Thoracic aorta (tissue), 2 donors: ENCODE measurements around the gene PRSS53. TPM values are rescaled to one million over a fixed set of nuclear protein-coding genes. Genes with fewer than 3 reads are reported as not detected.

Source experiments
- ATAC-seq: fragments of 150-250 bp; one replicate; pipeline ENCODE4 v1.8.0; 2017; ENCODE audit warnings: low read depth; ENCODE audit not compliant: insufficient number of reproducible peaks, low FRiP score
- DNase-seq: peaks from one replicate; pipeline ENCODE4 v3.0.0-alpha.2; 2020; ENCODE audit warnings: low spot score
- H3K27ac ChIP-seq, 2 donors: fragments of 200-600 bp; sonication (generic); 1 replicate in 1 of 2; 2 replicates in 1 of 2; pipeline ENCODE4 v1.5.1; 2016; ENCODE audit warnings: mild to moderate bottlenecking in 2 of 2, moderate library complexity in 2 of 2
- H3K27me3 ChIP-seq: fragments of 200-600 bp; sonication (generic); replicated peaks from 2 replicates; pipeline ENCODE4 v1.6.0; 2016; ENCODE audit warnings: mild to moderate bottlenecking; ENCODE audit not compliant: insufficient read depth
- H3K36me3 ChIP-seq: fragments of 200-600 bp; sonication (generic); one replicate; pipeline ENCODE4 v1.5.1; 2016
- H3K4me1 ChIP-seq, 2 donors: fragments of 200-600 bp; sonication (generic); 1 replicate in 1 of 2; 2 replicates in 1 of 2; pipeline versions ENCODE4 v1.5.1 to v1.6.0; 2016; ENCODE audit warnings: low read depth in 2 of 2, mild to moderate bottlenecking in 1 of 2; ENCODE audit not compliant: control insufficient read depth in 1 of 2
- H3K4me3 ChIP-seq: fragments of 200-600 bp; sonication (generic); 2 replicates; pipeline ENCODE4 v1.5.1; 2016; ENCODE audit warnings: mild to moderate bottlenecking
- H3K9me3 ChIP-seq: fragments of 200-600 bp; sonication (generic); 2 replicates; pipeline ENCODE4 v1.5.1; 2016
- total RNA-seq, 2 donors: library from RNA; depleted of rRNA; stranded (reverse); fragments of >200 nt; gene quantifications; one replicate each; pipeline versions ENCODE4 v1.1.0 to v1.2.3, GENCODE V29; 2016
- TF ChIP-seq, protein P1 (sequence below): fragments of 200-600 bp; sonication (generic); IDR thresholded peaks from one replicate; pipeline ENCODE4 v1.5.1; 2019; ENCODE audit warnings: antibody characterized with exemption

PRSS53 gene
- total RNA-seq, 2 donors from 2014 or later = 10.6 to 13.7 TPM

GRCh38 chr16:31109622-31110021 lies 20.9 kb upstream of the PRSS53 start:
- peaks cover 13 to 35% of the 10 kb centered on the region in 2 donors for H3K4me1 ChIP-seq
- peaks cover 29% of the 10 kb centered on the region for H3K36me3 ChIP-seq
- no peaks in the 10 kb centered on the region for H3K27me3 ChIP-seq
- ATAC-seq = no peak
- TF ChIP-seq, protein P1, sequence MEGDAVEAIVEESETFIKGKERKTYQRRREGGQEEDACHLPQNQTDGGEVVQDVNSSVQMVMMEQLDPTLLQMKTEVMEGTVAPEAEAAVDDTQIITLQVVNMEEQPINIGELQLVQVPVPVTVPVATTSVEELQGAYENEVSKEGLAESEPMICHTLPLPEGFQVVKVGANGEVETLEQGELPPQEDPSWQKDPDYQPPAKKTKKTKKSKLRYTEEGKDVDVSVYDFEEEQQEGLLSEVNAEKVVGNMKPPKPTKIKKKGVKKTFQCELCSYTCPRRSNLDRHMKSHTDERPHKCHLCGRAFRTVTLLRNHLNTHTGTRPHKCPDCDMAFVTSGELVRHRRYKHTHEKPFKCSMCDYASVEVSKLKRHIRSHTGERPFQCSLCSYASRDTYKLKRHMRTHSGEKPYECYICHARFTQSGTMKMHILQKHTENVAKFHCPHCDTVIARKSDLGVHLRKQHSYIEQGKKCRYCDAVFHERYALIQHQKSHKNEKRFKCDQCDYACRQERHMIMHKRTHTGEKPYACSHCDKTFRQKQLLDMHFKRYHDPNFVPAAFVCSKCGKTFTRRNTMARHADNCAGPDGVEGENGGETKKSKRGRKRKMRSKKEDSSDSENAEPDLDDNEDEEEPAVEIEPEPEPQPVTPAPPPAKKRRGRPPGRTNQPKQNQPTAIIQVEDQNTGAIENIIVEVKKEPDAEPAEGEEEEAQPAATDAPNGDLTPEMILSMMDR = no peak
- no peak overlapping the region for H3K4me3 ChIP-seq
- H3K27ac ChIP-seq = peak overlapping the region in 1 of 2 donors; percentile 91
- no peaks in the 10 kb centered on the region for H3K9me3 ChIP-seq
- DNase-seq = no peak

DNA sequence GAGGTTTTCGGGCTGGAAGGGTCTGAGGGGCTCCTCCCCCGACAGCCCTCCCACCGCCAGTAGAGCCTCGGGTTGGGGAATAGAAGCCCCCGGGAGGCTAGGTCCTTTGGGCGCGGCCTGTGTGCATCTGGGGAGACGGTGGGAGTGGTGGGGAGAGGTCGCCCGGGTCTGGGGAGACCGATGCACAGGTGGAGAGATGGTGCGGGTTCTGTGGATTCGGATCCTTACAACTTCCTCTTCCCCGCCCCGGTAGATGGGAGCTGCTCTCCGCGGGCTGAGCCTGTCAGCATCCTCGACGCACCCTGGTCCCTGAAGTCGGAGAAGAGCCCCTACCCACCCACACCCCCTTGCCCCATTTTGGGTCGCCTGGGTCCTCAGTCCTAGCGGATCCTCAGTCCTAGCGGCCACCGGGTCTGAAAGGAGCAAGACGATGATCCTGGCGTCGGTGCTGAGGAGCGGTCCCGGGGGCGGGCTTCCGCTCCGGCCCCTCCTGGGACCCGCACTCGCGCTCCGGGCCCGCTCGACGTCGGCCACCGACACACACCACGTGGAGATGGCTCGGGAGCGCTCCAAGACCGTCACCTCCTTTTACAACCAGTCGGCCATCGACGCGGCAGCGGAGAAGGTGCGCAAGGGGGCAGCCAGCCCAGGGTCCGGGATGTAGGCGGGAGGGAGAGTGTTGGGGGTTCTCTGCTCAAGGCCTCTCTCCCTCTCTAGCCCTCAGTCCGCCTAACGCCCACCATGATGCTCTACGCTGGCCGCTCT lies 20.2 kb upstream of the PRSS53 start:
- peak overlapping the region; percentile 91 to 97 for H3K27ac ChIP-seq
- ATAC-seq = no peak
- peak overlapping the region; percentile 100 for H3K4me3 ChIP-seq
- H3K27me3 ChIP-seq = no peaks in the 10 kb centered on the region
- TF ChIP-seq, protein P1 = no peak
- no peaks in the 10 kb centered on the region for H3K9me3 ChIP-seq
- H3K4me1 ChIP-seq = peaks cover 13 to 35% of the 10 kb centered on the region in 2 donors
- no peak for DNase-seq
- H3K36me3 ChIP-seq = peaks cover 29% of the 10 kb centered on the region

GRCh38 chr16:31108035-31108793 lies 19.5 kb upstream of the PRSS53 start, which contains the start of gene BCKDK:
BCKDK (plus strand) TSS chr16:31108386; CDS start chr16:31109224, 838 bp downstream.
- TF ChIP-seq, protein P1 = no peak
- peak; percentile 61 for ATAC-seq
- H3K27ac ChIP-seq = peak within 1 kb of the TSS; percentile 91 to 97
- H3K4me3 ChIP-seq = peak within 1 kb of the TSS; percentile 100
- H3K36me3 ChIP-seq = peaks cover 29% of the 10 kb centered on the region
- peaks cover 13 to 32% of the 10 kb centered on the region in 2 donors for H3K4me1 ChIP-seq
- H3K27me3 ChIP-seq = no peaks in the 10 kb centered on the region
- DNase-seq = no peak
- no peaks in the 10 kb centered on the region for H3K9me3 ChIP-seq

- TF ChIP-seq, protein P1 = no peak
- H3K4me1 ChIP-seq = peaks cover 13 to 24% of the 10 kb centered on the region in 2 donors
- peaks cover 29% of the 10 kb centered on the region for H3K36me3 ChIP-seq
- H3K4me3 ChIP-seq = peak overlapping the region; percentile 100
- no peaks in the 10 kb centered on the region for H3K9me3 ChIP-seq
- H3K27ac ChIP-seq = peak overlapping the region in 1 of 2 donors; percentile 97
- no peak for DNase-seq
- no peaks in the 10 kb centered on the region for H3K27me3 ChIP-seq
- ATAC-seq = no peak
Measured at GRCh38 chr16:31107465-31107867, 18.7 kb upstream of the PRSS53 start.
